OCI-LY7 (cell line): Measurements from ENCODE around the gene CNTNAP4.

Source experiments
- EZH2phosphoT487 ChIP-seq: fragments of 200-600 bp; sonication (generic); IDR thresholded peaks from 2 replicates; pipeline ENCODE4 v1.6.1; 2018; ENCODE audit warnings: low read depth, borderline replicate concordance, mild to moderate bottlenecking, mixed run types, antibody characterized with exemption, low read length, moderate library complexity, mixed read lengths
- TF ChIP-seq, protein P1 (sequence below): fragments of 200-600 bp; sonication (generic); conservative IDR thresholded peaks from 2 replicates; pipeline ENCODE4 v1.5.1; 2014; ENCODE audit warnings: mild to moderate bottlenecking, antibody characterized with exemption, low read length, moderate library complexity, mixed read lengths

DNA sequence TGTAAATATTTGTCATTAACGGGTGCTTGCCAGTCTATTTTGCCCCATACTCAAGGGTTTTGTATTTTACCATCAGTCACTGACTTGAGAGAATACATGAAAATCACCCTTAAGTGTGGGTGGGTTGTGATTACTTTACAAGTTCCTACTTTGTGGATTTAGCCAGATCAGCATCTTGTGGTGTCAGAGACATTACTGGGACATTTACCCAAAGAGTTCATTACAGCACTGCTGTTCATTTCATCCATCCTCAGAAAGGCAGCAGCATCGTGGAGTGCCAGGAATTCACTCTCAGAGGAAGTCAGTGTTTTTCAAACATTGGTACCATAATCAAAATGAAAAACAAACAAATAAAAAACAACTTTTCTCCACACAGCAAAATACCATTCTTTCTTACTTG, 110.8 kb downstream of the CNTNAP4 start:
- TF ChIP-seq, protein P1, sequence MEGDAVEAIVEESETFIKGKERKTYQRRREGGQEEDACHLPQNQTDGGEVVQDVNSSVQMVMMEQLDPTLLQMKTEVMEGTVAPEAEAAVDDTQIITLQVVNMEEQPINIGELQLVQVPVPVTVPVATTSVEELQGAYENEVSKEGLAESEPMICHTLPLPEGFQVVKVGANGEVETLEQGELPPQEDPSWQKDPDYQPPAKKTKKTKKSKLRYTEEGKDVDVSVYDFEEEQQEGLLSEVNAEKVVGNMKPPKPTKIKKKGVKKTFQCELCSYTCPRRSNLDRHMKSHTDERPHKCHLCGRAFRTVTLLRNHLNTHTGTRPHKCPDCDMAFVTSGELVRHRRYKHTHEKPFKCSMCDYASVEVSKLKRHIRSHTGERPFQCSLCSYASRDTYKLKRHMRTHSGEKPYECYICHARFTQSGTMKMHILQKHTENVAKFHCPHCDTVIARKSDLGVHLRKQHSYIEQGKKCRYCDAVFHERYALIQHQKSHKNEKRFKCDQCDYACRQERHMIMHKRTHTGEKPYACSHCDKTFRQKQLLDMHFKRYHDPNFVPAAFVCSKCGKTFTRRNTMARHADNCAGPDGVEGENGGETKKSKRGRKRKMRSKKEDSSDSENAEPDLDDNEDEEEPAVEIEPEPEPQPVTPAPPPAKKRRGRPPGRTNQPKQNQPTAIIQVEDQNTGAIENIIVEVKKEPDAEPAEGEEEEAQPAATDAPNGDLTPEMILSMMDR: no peak
- no peak for TF ChIP-seq EZH2phosphoT487
